Measurements from ENCODE around the gene MATK.

MATK gene

GRCh38 chr19:3778899-3779723 lies 7.1 kb downstream of the MATK start:
- no peak overlapping the region for H3K27ac ChIP-seq
- no peak for TF ChIP-seq CTCF (conservative IDR thresholded peaks at IDR 0.05)

GRCh38 chr19:3778104-3778867 lies 7.9 kb downstream of the MATK start:
- no peak overlapping the region for H3K27ac ChIP-seq
- TF ChIP-seq CTCF (conservative IDR thresholded peaks at IDR 0.05) = no peak

GRCh38 chr19:3776479-3777040 lies 9.6 kb downstream of the MATK start:
- H3K27ac ChIP-seq = no peak overlapping the region
- no peak for TF ChIP-seq CTCF (conservative IDR thresholded peaks at IDR 0.05)

GRCh38 chr19:3775831-3776230 lies 10.3 kb downstream of the MATK start:
- TF ChIP-seq CTCF (conservative IDR thresholded peaks at IDR 0.05) = no peak
- H3K27ac ChIP-seq = no peak overlapping the region

- TF ChIP-seq CTCF (conservative IDR thresholded peaks at IDR 0.05) = no peak
- H3K27ac ChIP-seq = no peak overlapping the region
These were observed 10.8 kb downstream of the MATK start for GRCh38 chr19:3775374-3775711.

- no peak overlapping the region for H3K27ac ChIP-seq
- TF ChIP-seq CTCF (conservative IDR thresholded peaks at IDR 0.05) = no peak
These were observed 11.4 kb downstream of the MATK start for GRCh38 chr19:3774621-3775373.

Measured in VCaP (cell line).